ENCODE results near the gene BPTF. TPM values are rescaled to one million over a fixed set of nuclear protein-coding genes. Genes with fewer than 3 reads are reported as not detected.

BPTF gene
- total and polyA plus RNA-seq, 2 experiments from 2014 or later = 38.1 to 46.3 TPM

GRCh38 chr17:67911059-67911782, 85.9 kb downstream of the BPTF start:
- no peaks in the 10 kb centered on the region for H3K4me1 ChIP-seq (ENCODE audit: insufficient read depth)
- H3K27me3 ChIP-seq = no peaks in the 10 kb centered on the region
- no peak overlapping the region for H2AFZ ChIP-seq
- H3K27ac ChIP-seq = no peak overlapping the region
- TF ChIP-seq EZH2phosphoT487 (IDR thresholded peaks at IDR 0.05; ENCODE audit: low read depth, severe bottlenecking, unreplicated experiment) = no peak
- no peak for TF ChIP-seq EZH2 (IDR thresholded peaks at IDR 0.05; ENCODE audit: borderline replicate concordance)
- TF ChIP-seq CTCF (IDR thresholded peaks at IDR 0.05; ENCODE audit: poor library complexity) = no peak
- peaks cover 6% of the 10 kb centered on the region for H3K79me2 ChIP-seq
- H3K4me3 ChIP-seq = no peak overlapping the region
- H3K4me2 ChIP-seq = no peak overlapping the region
- no peaks in the 10 kb centered on the region for H3K36me3 ChIP-seq (replicated peaks; ENCODE audit: insufficient read depth, low read depth)
- no peak for DNase-seq (ENCODE audit: low spot score)
- peaks cover 3% of the 10 kb centered on the region for H3K9me3 ChIP-seq (ENCODE audit: low read depth)
- H3K9me2 ChIP-seq (replicated peaks; ENCODE audit: insufficient read depth) = no peaks in the 10 kb centered on the region
- WGBS (ENCODE audit: low lambda C conversion rate, missing lambda C conversion rate) = 98% methylated on average over 10 of the region's 10 CpGs
- no peaks in the 10 kb centered on the region for H4K20me1 ChIP-seq (ENCODE audit: insufficient read depth, poor library complexity, severe bottlenecking)

GRCh38 chr17:67912088-67912487, 86.8 kb downstream of the BPTF start:
- TF ChIP-seq CTCF (IDR thresholded peaks at IDR 0.05; ENCODE audit: poor library complexity) = no peak
- no peak for TF ChIP-seq EZH2phosphoT487 (IDR thresholded peaks at IDR 0.05; ENCODE audit: low read depth, severe bottlenecking, unreplicated experiment)
- TF ChIP-seq EZH2 (IDR thresholded peaks at IDR 0.05; ENCODE audit: borderline replicate concordance) = no peak
- Histone ChIP-seq H3K4me2 (no peak overlapping the region), H2AFZ (no peak overlapping the region), H3K79me2 (peaks cover 6% of the 10 kb centered on the region), H3K4me3 (no peak overlapping the region), H3K36me3 (replicated peaks; ENCODE audit: insufficient read depth, low read depth) (no peaks in the 10 kb centered on the region), H3K27me3 (no peaks in the 10 kb centered on the region), H3K27ac (no peak overlapping the region), H3K4me1 (ENCODE audit: insufficient read depth) (no peaks in the 10 kb centered on the region), H4K20me1 (ENCODE audit: insufficient read depth, poor library complexity, severe bottlenecking) (no peaks in the 10 kb centered on the region), H3K9me2 (replicated peaks; ENCODE audit: insufficient read depth) (no peaks in the 10 kb centered on the region), H3K9me3 (ENCODE audit: low read depth) (peaks cover 3% of the 10 kb centered on the region)
- WGBS (ENCODE audit: low lambda C conversion rate, missing lambda C conversion rate) = 98% methylated on average over 4 of the region's 4 CpGs
- no peak for DNase-seq (ENCODE audit: low spot score)

- Histone ChIP-seq H2AFZ (no peak overlapping the region), H3K4me3 (no peak overlapping the region), H4K20me1 (ENCODE audit: insufficient read depth, poor library complexity, severe bottlenecking) (peaks cover 4% of the 10 kb centered on the region), H3K27me3 (no peaks in the 10 kb centered on the region), H3K4me1 (ENCODE audit: insufficient read depth) (no peaks in the 10 kb centered on the region), H3K27ac (no peak overlapping the region), H3K79me2 (peaks cover 11% of the 10 kb centered on the region), H3K36me3 (replicated peaks; ENCODE audit: insufficient read depth, low read depth) (no peaks in the 10 kb centered on the region), H3K4me2 (no peak overlapping the region), H3K9me2 (replicated peaks; ENCODE audit: insufficient read depth) (no peaks in the 10 kb centered on the region), H3K9me3 (ENCODE audit: low read depth) (peaks cover 3% of the 10 kb centered on the region)
- DNase-seq (ENCODE audit: low spot score) = no peak
- TF ChIP-seq EZH2 (IDR thresholded peaks at IDR 0.05; ENCODE audit: borderline replicate concordance) = no peak
- WGBS (ENCODE audit: low lambda C conversion rate, missing lambda C conversion rate) = 95% methylated on average over 7 of the region's 7 CpGs
Measured at GRCh38 chr17:67912656-67913055, 87.4 kb downstream of the BPTF start.

DNA sequence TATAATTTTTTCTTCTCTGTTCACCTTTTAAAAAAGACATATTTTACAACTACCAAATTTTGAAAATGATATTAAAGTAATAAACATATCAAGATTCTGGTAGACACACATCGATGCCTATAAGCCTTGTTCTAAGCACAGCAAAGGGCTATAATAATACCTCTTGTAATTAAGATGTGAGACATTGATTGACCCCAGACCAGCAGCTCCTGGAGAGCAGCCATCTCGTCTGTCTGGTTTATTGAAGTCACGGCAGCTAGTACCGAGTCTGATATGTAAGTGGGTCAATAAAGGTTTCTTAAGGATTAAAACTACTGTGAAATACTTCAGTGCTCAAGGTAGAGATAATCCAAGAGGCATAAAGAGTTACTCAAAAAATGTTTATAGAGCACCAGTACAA, 94.9 kb downstream of the BPTF start:
- no peak for DNase-seq (ENCODE audit: low spot score)
- Histone ChIP-seq H3K27me3 (no peaks in the 10 kb centered on the region), H3K4me1 (ENCODE audit: insufficient read depth) (no peaks in the 10 kb centered on the region), H3K27ac (no peak overlapping the region), H3K9me2 (replicated peaks; ENCODE audit: insufficient read depth) (no peaks in the 10 kb centered on the region), H2AFZ (no peak overlapping the region), H3K36me3 (replicated peaks; ENCODE audit: insufficient read depth, low read depth) (no peaks in the 10 kb centered on the region), H3K4me3 (no peak overlapping the region), H3K9me3 (ENCODE audit: low read depth) (no peaks in the 10 kb centered on the region), H3K79me2 (peaks cover 6% of the 10 kb centered on the region), H3K4me2 (no peak overlapping the region), H4K20me1 (ENCODE audit: insufficient read depth, poor library complexity, severe bottlenecking) (peaks cover 5% of the 10 kb centered on the region)
- 76% methylated on average over 4 of the region's 4 CpGs for WGBS (ENCODE audit: low lambda C conversion rate, missing lambda C conversion rate)
- TF ChIP-seq EZH2 (IDR thresholded peaks at IDR 0.05; ENCODE audit: borderline replicate concordance) (no peak), EZH2phosphoT487 (IDR thresholded peaks at IDR 0.05; ENCODE audit: low read depth, severe bottlenecking, unreplicated experiment) (no peak), CTCF (IDR thresholded peaks at IDR 0.05; ENCODE audit: poor library complexity) (no peak)
